ENCODE results near the gene MKX.
A peak's percentile ranks its signal among the peaks of the same experiment; 100 is the strongest.

MKX gene, protein sequence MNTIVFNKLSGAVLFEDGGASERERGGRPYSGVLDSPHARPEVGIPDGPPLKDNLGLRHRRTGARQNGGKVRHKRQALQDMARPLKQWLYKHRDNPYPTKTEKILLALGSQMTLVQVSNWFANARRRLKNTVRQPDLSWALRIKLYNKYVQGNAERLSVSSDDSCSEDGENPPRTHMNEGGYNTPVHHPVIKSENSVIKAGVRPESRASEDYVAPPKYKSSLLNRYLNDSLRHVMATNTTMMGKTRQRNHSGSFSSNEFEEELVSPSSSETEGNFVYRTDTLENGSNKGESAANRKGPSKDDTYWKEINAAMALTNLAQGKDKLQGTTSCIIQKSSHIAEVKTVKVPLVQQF

DNA sequence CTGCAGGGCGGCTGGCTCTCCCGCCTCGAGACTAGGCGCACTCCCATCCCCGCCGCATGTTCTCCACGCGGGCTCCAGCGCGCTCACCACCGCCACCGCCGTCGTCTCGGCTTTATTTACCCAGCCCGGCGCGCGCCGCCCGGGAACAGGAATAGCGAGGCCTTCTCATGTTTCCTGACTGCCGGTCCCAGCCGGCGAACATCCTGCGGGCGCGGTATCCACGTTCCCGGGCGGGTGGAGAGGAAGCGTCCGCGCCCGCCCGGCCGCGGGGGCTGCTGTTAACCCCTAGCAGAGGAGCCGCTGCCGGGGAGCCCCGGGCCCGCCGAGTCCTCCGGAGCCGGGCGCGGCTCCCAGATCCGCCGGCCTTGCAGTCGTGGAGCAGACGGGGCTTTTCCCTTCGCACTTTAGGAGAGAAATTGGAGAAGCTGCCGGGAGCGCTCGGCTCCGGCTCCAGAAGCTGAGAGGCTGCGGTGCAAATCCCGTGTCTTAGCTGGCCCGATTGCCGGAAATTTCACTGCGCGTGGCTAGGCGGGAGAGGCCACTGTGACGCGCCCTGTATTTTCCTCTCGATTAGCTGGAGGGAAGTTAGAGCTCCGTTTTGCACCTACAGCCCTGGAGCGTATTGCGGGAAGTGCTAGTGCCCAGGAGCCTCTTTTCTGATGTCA, at the start of gene MKX:
MKX (minus strand) TSS at position 88 of the 665 bp plus-strand sequence. CDS start 2,404 bp downstream, outside the sequence.
- DNase-seq = no peak

DNA sequence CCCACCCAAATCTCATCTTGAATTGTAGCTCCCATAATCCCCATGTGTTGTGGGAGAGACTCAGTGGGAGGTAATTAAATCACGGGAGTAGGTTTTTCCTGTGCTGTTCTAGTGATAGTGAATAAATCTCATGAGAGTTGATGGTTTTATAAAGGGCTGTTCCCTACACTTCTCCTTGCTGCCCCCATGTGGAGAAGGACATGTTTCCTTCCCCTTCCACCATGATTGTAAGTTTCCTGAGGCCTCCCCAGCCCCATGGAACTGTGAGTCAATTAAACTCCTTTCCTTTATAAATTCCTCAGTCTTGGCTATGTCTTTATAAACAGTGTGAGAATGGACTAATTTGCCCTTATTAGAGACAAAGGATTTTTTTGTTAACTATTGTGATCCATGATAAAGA, 48.5 kb upstream of the MKX start:
- DNase-seq = no peak

DNA sequence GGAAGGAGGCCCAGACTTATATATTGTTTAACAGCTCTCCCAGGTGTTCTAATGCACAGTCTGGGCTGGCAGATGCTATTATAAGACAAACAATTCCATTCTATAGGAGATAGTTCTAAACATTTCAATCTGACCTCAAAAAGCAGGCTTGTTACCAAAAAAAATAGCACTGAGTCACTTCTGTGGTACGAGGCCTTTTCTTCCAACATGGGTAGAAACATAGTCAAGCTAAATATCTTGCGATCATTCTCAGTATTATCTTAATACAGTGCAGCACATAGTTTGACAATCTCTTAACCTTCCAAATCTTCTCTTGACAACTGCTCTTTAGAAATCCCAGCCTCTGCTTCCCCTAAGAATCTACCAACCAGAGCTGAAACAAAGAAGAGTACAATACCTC, 46.6 kb upstream of the MKX start:
- DNase-seq = no peak

DNA sequence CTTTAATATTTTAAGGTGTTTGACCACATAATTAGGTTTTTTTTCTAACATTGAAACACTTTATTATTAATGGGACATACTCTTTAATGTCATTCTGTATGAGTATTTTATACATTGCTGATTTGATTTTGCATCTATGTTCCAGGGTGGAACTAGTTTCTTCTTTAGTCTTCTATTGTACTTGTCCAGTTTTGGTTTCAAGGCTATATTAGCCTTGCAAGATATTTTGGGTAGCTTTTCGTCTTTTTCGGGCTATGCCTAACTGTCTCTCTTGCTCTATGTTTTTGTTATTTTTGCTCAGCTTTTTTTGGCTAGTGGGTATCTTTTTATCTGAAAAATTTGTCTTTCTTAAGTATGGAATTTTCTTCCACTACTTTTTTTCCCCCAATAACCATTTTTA, 38.7 kb upstream of the MKX start:
- no peak for DNase-seq

DNA sequence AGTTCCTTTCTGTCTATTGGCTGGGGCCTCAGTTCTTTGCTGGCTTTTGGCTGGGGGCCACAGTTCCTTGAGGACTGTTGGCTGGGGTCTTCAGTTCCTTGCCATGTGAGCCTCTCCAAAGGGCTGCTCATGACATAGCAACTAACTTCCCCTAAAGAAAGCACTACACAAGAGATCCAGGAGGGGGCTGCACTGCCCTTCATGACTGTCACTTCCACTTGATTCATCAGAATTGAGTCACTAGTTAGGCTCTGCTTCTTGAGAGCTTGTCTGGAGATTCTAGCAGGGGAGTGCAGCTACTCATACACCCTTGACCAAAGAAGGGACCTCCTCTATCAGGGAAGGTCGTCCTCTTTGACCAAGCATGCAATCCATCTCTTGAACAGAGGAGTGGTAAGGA, 38.0 kb upstream of the MKX start:
- DNase-seq = peak; percentile 60 to 80

DNA sequence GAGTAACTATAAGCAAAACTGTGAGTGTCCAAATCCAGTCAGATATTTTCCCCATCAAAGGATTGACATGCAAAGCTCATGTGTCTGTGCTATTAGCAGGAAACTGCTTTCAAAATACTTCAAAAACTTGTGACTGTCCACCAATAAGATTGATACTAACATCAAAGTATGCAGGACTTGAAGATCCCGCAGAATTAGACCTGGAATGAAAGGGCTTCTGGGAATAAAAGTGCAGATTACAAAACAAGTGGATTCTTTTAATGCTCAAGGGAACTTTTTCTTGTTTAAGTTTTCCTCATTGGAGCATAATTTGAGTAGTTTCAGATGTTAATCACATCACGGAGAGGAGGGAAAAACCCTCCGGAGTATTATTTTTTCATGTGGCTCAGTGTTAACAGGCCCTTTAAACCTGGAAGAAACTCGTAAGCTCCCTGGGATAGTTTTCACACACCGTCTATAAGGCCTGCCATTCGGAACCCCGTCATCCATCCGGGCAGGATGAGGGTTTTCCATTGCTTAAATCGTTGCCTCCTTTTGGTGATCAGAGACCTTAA, 33.9 kb upstream of the MKX start:
- no peak for DNase-seq

DNA sequence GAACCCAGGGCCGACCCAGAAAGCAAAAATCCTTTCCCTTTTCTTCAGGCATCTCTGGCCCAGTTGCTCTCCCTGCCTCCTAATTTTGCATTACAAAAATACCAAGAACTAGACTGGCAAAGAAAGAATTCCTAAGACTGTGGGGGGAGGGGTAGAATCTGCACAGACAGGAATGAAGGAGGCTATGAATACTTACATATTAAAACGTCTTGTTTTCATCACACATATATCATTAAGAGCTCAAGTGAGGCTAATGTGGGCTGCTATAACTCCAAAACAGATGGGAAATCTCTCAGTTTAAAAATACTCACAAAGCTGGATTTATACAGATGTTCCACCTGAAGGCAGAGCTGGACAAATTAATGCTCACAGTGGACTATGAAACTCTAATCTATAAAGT, 29.2 kb upstream of the MKX start:
- no peak for DNase-seq

DNA sequence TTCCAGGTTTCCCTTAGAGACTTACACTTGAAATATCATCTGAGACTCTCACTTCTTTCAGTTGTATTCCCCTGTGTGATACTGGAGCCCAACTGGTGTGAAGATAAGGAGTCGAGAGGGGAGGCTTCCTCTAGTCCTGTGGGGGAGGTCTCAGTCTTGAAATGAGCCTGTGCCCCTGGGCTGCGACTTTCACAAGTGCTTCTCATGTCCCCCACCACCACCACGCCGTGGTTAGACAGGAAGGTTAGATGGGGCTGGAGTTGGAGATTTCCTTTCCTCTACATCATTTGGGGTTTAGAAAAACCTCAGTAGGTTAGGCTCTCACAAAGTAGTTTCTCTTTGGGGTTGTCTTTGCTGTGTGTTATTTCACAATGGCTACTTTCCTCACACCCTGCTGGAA, 25.6 kb upstream of the MKX start:
- DNase-seq = no peak

DNA sequence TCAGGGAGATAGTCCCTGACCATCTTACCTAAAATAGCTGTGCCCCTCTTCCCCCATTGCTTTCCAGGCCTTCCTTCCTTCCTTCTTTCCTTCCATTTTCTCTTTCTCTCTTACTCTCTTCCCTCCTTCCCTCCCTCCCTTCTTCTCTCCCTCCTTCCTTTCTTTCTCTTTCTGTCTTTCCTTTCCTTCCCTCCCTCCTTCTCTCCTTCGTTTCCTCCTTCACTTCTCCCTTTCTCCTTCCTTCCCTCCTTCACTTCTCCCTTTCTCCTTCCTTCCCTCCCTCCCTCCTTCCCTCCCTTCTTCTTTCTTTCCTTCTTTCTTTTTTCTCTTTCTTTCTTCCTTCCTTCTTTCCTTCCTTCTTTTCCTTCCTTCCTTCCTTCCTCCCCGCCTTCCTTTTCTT, 24.6 kb upstream of the MKX start:
- DNase-seq = no peak

DNA sequence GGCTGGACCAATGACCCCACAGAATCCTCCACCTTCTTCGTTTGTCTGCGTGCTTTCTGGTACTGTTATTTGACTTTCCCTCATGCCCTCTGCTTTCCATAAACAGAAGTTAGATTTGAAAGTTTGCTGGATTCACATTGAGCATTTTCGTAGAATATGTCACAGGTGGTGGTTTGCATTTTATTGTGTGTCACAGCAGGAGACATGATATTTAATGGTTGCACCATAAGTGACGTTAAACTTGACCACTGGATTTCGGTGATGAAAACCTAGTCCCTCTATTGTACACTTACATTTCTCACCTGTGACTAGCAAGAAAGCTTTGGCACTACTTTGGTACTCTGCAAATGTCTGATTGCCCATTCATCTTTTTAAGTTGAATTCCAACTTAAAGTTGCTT, 15.2 kb upstream of the MKX start:
- DNase-seq = no peak

DNA sequence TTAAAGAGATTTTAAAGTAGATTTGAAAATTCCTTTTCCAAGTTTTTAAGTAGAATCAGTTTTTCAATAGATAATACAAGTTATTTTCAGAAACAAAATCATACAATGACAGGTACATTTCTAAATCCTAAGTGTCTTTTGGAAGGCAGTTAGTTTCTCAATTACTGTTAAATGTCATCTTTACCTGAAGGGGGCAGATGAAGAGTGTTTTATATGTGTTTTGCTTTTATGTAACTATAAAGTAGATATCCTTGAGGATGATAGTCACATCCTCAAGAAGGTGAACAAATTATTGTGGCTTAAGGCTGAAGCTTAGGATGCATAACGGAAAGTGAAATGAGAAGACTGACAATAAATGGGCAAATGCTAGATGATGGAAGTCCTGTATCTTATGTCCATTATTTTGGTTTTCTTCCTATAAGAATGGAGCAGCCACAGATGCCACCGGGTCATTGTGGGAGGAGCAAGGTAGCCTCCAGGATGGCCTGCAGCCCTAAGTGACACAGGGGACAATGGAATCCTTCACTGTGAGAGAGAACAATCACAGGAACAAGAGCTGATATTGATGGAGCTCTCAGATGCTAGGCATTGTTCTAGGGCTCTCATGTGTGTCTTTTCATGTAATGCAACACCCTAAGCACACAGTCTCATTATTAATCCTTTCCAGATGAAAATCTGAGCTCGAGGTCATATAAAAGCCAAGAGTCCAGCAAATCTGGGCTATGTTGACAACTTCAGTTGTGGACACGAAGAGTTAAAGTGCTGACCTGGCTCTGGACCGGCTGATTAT, 14.1 kb upstream of the MKX start:
- DNase-seq = no peak

DNA sequence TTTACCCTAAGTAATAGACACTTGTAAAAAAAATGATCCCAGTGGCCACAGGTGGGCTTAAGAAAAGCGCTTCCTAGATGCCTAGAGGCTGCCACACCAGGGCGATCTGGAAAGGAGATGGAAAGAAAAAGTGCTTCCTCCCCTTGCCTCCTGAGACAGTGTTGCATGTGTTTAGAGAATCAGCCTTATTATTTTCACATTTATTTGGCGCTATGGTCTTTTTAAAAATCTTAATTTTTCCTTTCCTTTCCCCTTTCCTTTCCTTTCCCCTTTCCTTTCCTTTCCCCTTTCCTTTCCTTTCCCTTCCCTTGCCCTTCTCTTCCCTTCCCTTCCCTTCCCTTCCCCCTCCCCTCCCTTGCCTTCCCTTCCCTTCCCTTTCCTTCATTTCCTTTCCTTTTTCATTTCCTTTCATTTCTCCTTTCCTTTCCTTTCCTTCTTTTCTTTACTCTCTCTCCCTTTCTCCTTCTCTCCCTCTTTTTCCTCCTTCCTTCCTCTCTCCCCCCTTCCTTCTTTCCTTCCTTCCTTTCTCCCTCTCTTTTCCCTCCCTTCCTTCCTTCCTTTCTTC, 7.1 kb upstream of the MKX start:
- DNase-seq = no peak

DNA sequence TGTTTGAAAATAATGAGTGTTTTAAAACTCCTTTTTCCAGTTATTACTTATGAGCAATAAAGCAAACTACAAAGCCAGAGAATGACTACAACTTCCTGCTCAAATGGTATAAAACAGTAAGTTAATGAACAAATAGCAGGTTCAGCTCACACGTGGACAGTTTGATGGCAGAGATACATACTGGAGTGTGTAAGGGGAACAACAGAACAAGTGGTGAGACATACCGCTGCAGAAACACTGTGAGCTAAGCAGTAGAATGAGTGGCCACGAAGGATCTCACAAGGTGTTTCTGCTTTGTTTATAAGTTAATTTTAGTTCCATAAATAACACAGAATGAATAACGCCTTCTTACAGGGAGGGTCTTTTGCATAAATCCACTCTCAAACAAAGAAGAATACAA, 3.0 kb upstream of the MKX start:
- no peak for DNase-seq

DNA sequence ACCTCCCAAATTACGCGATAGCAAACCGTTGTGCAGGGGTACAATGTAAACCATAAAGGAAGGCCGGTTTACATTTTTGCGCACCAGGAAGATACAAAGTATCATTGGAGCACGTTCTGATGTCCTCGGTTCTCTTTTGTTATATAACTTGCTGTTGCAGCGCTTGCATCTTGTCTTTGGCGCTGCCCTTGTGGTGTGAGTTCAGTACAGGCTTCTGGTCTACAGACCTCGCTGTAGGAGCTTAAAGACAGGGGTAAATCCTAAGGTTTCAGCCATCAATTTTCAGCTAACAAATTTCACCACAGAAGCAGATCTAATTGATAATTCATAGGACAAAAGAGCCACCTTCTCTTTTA, 1.5 kb upstream of the MKX start:
- DNase-seq = no peak

DNA sequence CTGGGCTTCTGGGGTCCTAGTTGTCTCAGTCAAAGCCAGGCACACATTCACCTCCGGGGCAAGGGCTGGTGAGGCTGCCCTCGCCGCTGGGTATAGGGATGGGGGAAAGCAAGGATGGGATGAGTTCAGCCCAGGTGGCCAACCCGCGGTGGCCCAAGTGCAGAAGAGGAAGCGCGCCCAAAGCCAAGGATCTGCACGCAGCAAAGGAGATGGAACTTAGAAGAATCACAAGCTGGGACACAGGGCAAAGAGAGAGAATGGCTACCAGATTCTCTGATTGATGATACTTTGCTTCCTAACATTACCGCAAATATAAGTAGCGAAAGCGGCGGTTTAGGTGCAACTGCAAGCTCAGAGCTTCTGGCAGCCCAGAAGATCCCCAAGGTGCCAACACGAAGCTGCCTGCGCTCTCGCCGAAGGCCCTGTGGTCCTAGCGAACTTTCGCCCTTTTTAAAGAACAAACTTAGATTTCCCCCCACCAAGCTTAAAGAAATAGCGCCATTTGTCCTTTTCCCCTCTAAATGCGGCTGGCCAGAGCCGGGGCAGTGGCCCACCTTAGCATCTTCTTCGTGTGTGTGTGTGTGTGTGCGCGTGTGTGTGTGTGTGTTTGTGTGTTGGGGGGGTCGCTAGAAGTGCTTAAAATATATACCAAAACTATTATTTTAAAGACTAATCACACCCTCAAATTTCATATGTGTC, 927 bp upstream of the MKX start:
- DNase-seq = no peak

DNA sequence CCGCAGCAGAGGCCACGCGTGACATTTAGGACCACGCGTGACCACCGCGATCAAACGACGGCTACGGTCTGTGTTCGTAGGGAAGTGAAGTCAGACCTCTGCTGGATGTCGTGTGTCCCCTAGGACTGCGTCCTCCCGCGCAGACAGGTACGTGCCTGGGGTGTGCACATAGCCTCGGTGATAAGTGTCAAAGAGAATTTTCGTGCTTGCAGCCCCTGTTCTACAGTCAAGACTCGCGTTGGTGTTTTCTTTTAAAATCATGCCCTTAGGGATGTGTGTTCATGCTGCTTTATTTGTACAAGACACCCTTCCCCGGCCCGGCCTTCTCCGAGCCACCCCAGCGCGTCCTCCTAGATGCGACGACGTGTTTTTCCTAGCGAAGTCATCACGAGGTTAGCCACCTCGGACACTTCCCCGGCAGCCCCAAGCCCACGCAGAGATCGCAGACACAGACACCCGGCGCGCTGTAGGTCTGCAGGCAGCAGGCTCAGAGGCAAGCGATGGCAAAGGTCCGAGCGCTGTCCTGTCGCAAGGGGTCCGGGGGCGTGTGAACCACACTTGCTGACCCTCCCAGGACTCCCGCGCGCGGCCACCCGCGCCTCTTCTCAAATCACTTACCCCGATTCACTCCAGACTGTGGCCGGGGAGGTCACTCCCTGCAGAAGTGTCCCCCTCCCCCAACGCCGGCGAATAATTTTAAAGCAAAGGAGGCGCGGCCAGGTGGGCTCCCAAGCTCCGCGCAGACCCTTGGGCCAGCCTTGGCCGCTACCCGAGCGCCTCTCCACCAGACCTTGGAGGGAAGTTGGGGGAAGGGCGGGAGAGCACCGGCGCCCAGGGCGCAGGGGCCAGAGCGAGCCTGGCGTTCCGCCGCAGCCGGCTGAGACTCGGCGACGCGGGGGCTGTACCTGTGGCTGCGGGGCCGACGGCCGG, 552 bp downstream of the MKX start:
- DNase-seq = peak in 1 of 2 donors; percentile 23

DNA sequence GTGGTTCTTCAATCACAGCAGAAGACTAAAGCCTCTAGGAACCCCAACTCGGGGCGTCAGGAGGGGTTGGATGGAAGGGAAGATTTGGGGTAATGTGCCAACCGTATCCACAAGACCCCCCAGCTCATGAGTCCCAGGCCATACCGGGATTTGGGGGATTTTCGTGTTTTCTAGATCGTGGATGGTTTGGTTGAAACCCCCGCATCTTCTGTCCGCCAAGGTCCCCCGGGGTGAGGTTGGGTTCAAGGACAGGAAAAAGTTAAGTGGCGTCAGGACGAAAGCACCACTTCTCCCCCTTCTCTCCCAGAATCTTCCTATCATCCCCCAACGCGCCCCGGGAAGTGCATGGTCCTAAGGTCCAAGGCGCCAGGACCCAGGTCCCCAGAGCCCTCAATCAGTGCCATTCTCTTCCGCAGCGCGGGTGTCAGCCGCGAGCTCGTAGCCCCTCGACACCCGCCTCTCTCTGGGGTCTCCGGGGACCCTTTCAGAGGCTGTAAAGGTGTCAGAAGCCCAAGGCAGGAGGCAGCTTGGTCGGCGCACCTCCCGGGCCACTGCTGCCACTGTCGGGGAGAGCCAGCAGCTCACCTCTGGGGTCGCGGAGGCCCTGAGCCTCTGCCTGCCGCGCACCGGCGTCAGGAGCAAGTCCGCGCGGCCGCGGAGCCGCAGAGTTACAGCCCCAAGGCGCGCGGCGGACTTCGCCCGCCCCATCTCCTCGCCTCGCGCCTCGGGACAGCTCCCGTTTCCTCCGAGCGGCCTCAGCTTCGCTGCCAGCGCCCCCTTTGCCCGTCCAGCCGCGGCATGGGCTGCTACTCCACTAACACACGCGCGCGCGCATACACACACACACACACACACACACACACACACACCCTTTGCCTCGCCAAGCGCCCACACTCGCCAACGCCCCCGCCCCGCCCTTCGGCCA, 1.5 kb downstream of the MKX start:
- DNase-seq = peak in 1 of 2 donors; percentile 33

DNA sequence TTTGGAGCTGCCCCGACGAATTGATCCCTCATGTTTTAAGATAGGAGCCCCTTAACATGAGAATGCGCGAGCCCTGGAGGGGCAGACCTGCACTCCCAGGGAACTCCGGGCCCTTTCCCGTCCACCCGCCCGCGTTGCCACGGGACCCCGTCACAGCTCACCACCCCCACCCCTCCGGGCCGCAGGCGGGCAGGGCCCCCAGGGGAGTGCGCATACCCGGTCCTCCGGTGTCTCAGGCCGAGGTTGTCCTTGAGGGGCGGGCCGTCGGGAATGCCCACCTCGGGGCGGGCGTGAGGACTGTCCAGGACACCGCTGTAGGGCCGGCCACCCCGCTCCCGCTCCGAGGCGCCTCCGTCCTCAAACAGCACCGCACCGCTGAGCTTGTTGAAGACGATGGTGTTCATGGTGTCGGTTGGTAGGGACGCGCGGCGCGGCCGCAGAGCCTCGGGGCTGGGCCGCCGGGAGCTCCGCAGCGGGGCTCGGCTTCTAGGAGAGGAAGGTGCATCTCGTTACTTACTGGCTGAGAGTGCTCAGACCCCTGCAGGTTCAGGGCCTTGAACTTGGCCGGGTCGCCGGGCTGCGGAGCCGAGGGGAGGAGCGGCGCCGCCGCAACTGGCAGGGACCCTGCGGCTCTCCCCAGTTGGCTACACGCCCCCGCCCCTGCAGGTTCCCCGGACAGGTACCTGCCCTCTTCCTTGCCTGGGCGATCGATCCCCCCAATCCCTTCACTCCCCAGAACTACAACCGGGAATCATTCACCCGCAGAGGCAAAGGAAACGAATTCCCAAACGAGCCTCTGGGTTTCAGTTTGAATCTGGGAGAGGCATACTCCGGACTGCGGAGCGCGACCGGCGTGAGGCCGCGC, 2.4 kb downstream of the MKX start:
- no peak for DNase-seq
